ENCODE measurements around the gene LCE1F.
A peak's percentile ranks its signal among the peaks of the same experiment; 100 is the strongest.

DNA sequence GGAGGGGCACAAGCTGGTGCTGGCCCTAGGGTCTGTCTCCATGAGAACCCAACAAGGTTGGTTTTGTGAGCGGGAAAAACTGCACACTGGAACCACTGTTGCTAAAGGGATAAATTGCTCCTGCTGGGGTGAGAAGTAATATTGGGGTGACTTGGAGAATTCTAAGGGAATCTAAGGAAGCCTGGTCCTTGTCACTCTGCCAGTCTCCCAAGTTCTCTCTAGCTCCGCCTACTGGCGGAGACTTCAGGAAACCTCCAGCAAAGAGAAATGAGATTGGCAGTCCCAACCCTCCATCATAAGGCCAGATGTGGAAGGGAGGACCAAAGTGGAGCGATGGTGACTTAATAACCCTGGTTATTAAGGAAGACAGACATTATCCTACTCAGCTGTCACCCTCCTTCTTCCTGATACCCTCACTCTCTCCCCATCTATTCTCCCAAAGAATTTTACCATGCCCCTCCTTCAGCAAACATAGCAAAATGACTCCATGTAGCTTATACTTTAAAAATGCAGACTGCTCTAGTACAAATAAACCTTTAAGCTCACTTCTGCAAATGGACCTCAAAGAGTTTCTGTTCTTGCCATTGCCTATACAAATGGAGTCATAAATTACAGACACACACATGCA is 2.7 kb downstream of the LCE1F start:
- TF ChIP-seq, protein P1, sequence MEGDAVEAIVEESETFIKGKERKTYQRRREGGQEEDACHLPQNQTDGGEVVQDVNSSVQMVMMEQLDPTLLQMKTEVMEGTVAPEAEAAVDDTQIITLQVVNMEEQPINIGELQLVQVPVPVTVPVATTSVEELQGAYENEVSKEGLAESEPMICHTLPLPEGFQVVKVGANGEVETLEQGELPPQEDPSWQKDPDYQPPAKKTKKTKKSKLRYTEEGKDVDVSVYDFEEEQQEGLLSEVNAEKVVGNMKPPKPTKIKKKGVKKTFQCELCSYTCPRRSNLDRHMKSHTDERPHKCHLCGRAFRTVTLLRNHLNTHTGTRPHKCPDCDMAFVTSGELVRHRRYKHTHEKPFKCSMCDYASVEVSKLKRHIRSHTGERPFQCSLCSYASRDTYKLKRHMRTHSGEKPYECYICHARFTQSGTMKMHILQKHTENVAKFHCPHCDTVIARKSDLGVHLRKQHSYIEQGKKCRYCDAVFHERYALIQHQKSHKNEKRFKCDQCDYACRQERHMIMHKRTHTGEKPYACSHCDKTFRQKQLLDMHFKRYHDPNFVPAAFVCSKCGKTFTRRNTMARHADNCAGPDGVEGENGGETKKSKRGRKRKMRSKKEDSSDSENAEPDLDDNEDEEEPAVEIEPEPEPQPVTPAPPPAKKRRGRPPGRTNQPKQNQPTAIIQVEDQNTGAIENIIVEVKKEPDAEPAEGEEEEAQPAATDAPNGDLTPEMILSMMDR (IDR thresholded peaks at IDR 0.05): peak in 1 of 7 experiments; percentile 2
- no peak for TF ChIP-seq POLR2A (IDR thresholded peaks at IDR 0.05)
